Naive B cell (primary cell): Measurements from ENCODE around the gene ADAMTS13. TPM values are rescaled to one million over a fixed set of nuclear protein-coding genes. Genes with fewer than 3 reads are reported as not detected.
"Not testable (repeated sequence)": the region's sequence is repeated elsewhere in the genome, so short reads cannot be mapped to it uniquely, and the experiment has no call there.

Source experiments
- ATAC-seq, 2 donors: fragments of 150-1000 bp; cut with Tn5 transposase; 2 replicates each; pipeline ENCODE4 v1.10.0; 2021; ENCODE audit warnings: low read depth in 2 of 2, mild to moderate bottlenecking in 2 of 2, moderate library complexity in 2 of 2
- DNase-seq: peaks from one replicate; pipeline ENCODE4 v3.0.0; 2022
- H3K27ac Mint-ChIP-seq, 6 donors: one replicate each; pipeline ENCODE4 v1.8.0; 2020 to 2022; ENCODE audit warnings: mild to moderate bottlenecking in 6 of 6, mixed read lengths in 6 of 6, moderate library complexity in 5 of 6, inconsistent platforms in 2 of 6
- H3K27me3 Mint-ChIP-seq, 3 donors: one replicate each; pipeline ENCODE4 v1.8.0; 2021 to 2022; ENCODE audit warnings: mixed read lengths in 3 of 3, mild to moderate bottlenecking in 1 of 3
- H3K36me3 Mint-ChIP-seq, 2 donors: one replicate each; pipeline ENCODE4 v1.8.0; 2020 to 2022; ENCODE audit warnings: mixed read lengths in 2 of 2, inconsistent platforms in 1 of 2, mild to moderate bottlenecking in 1 of 2
- H3K4me1 Mint-ChIP-seq, 3 donors: one replicate each; pipeline ENCODE4 v1.8.0; 2020 to 2022; ENCODE audit warnings: mixed read lengths in 3 of 3, inconsistent platforms in 1 of 3, mild to moderate bottlenecking in 1 of 3, moderate library complexity in 1 of 3
- H3K4me3 Mint-ChIP-seq, 8 donors: one replicate each; pipeline ENCODE4 v1.8.0; 2020 to 2022; ENCODE audit warnings: mild to moderate bottlenecking in 8 of 8, mixed read lengths in 8 of 8, moderate library complexity in 8 of 8, inconsistent platforms in 2 of 8
- H3K9me3 Mint-ChIP-seq, 7 donors: one replicate each; pipeline ENCODE4 v1.8.0; 2020 to 2022; ENCODE audit warnings: mixed read lengths in 7 of 7, mild to moderate bottlenecking in 5 of 7, inconsistent platforms in 2 of 7, moderate library complexity in 1 of 7
- polyA plus RNA-seq, 6 donors: library from polyadenylated mRNA; unstranded; fragments of 300-500 nt; fragmentation: Illumina TruSeq; gene quantifications; one replicate each; pipeline ENCODE4 v1.2.3, GENCODE V29; 2021; ENCODE audit warnings: low read depth in 6 of 6

Gene ADAMTS13
- polyA plus RNA-seq, 6 donors from 2014 or later: 0.23 to 0.25 TPM; not detected in 4

- peak overlapping the region in 3 of 6 donors; percentile 36 to 87 (median 56) for H3K27ac Mint-ChIP-seq
- no peak overlapping the region for H3K4me3 Mint-ChIP-seq
- peaks cover 27 to 37% (median 29%) of the 10 kb centered on the region in 3 donors for H3K4me1 Mint-ChIP-seq
- DNase-seq (no peak), ATAC-seq (no peak)
- no peaks in the 10 kb centered on the region for H3K9me3 Mint-ChIP-seq
- no peaks in the 10 kb centered on the region for H3K36me3 Mint-ChIP-seq
- H3K27me3 Mint-ChIP-seq: no peaks in the 10 kb centered on the region
Measured at GRCh38 chr9:133437753-133438531, 15.8 kb downstream of the ADAMTS13 start.

- peaks cover 26 to 37% (median 29%) of the 10 kb centered on the region in 3 donors for H3K4me1 Mint-ChIP-seq
- no peak for DNase-seq
- no peaks in the 10 kb centered on the region for H3K9me3 Mint-ChIP-seq
- no peaks in the 10 kb centered on the region for H3K27me3 Mint-ChIP-seq
- no peaks in the 10 kb centered on the region for H3K36me3 Mint-ChIP-seq
- ATAC-seq: no peak
- H3K27ac Mint-ChIP-seq: peak overlapping the region; percentile 70 to 97 (median 85)
- peak overlapping the region in 1 of 8 donors; percentile 25 for H3K4me3 Mint-ChIP-seq
Measured at GRCh38 chr9:133439337-133439736, 17.2 kb downstream of the ADAMTS13 start.

GRCh38 chr9:133440874-133441273, 18.7 kb downstream of the ADAMTS13 start:
- DNase-seq: peak; percentile 78
- H3K27me3 Mint-ChIP-seq: peaks cover 0 to 4% (median 0%) of the 10 kb centered on the region in 3 donors
- H3K36me3 Mint-ChIP-seq: no peaks in the 10 kb centered on the region
- H3K27ac Mint-ChIP-seq: peak overlapping the region; percentile 86 to 99 (median 99)
- H3K9me3 Mint-ChIP-seq: no peaks in the 10 kb centered on the region
- ATAC-seq: peak; percentile 98 to 99
- H3K4me1 Mint-ChIP-seq: peaks cover 26 to 37% (median 29%) of the 10 kb centered on the region in 3 donors
- peak overlapping the region in 6 of 8 donors; percentile 1 to 43 (median 35) for H3K4me3 Mint-ChIP-seq

GRCh38 chr9:133441571-133441970, 19.4 kb downstream of the ADAMTS13 start:
- no peaks in the 10 kb centered on the region for H3K36me3 Mint-ChIP-seq
- peaks cover 26 to 37% (median 29%) of the 10 kb centered on the region in 3 donors for H3K4me1 Mint-ChIP-seq
- peak overlapping the region in 4 of 8 donors; percentile 9 to 75 (median 40) for H3K4me3 Mint-ChIP-seq
- no peak for DNase-seq
- peaks cover 0 to 4% (median 0%) of the 10 kb centered on the region in 3 donors for H3K27me3 Mint-ChIP-seq
- peak overlapping the region; percentile 86 to 99 (median 99) for H3K27ac Mint-ChIP-seq
- no peak for ATAC-seq
- no peaks in the 10 kb centered on the region for H3K9me3 Mint-ChIP-seq

- peaks cover 26 to 30% (median 27%) of the 10 kb centered on the region in 3 donors for H3K4me1 Mint-ChIP-seq
Measured at GRCh38 chr9:133443248-133443647, 21.1 kb downstream of the ADAMTS13 start.

GRCh38 chr9:133443982-133444381, 21.8 kb downstream of the ADAMTS13 start:
- ATAC-seq (no peak), DNase-seq (no peak)
- no peaks in the 10 kb centered on the region for H3K9me3 Mint-ChIP-seq
- H3K36me3 Mint-ChIP-seq: no peaks in the 10 kb centered on the region
- H3K4me1 Mint-ChIP-seq: peaks cover 26 to 29% (median 27%) of the 10 kb centered on the region in 3 donors
- no peak overlapping the region for H3K4me3 Mint-ChIP-seq
- peak overlapping the region in 2 of 6 donors; percentile 83 to 85 for H3K27ac Mint-ChIP-seq
- H3K27me3 Mint-ChIP-seq: peaks cover 0 to 4% (median 0%) of the 10 kb centered on the region in 3 donors

More at GRCh38 chr9:133443248-133443647, 21.1 kb downstream of the ADAMTS13 start:
- H3K27ac Mint-ChIP-seq: peak overlapping the region in 1 of 6 donors; percentile 59
- H3K9me3 Mint-ChIP-seq: no peaks in the 10 kb centered on the region
- no peak for ATAC-seq
- H3K27me3 Mint-ChIP-seq: peaks cover 0 to 4% (median 0%) of the 10 kb centered on the region in 3 donors
- no peak overlapping the region for H3K4me3 Mint-ChIP-seq
- DNase-seq: no peak
- H3K36me3 Mint-ChIP-seq: no peaks in the 10 kb centered on the region

- Mint-ChIP-seq H3K4me3 (no peak overlapping the region), H3K9me3 (no peaks in the 10 kb centered on the region), H3K27ac (no peak overlapping the region), H3K36me3 (no peaks in the 10 kb centered on the region), H3K27me3 (peaks cover 0 to 4% (median 0%) of the 10 kb centered on the region in 3 donors), H3K4me1 (peaks cover 16 to 17% (median 17%) of the 10 kb centered on the region in 3 donors)
- ATAC-seq: no peak
- no peak for DNase-seq
Measured at GRCh38 chr9:133445293-133445969, 23.3 kb downstream of the ADAMTS13 start.

GRCh38 chr9:133448487-133448972, 26.4 kb downstream of the ADAMTS13 start:
- Mint-ChIP-seq H3K4me1 (peaks cover 0 to 7% (median 3%) of the 10 kb centered on the region in 3 donors), H3K27ac (no peak overlapping the region), H3K4me3 (peak overlapping the region in 1 of 8 donors; percentile 25), H3K36me3 (no peaks in the 10 kb centered on the region), H3K27me3 (peaks cover 0 to 4% (median 0%) of the 10 kb centered on the region in 3 donors), H3K9me3 (no peaks in the 10 kb centered on the region)
- DNase-seq (no peak), ATAC-seq (no peak)

GRCh38 chr9:133449760-133450159, 27.6 kb downstream of the ADAMTS13 start:
- Mint-ChIP-seq H3K9me3 (no peaks in the 10 kb centered on the region), H3K4me3 (no peak overlapping the region), H3K27me3 (peaks cover 0 to 4% (median 0%) of the 10 kb centered on the region in 3 donors), H3K27ac (no peak overlapping the region), H3K4me1 (peaks cover 0 to 7% (median 3%) of the 10 kb centered on the region in 3 donors), H3K36me3 (no peaks in the 10 kb centered on the region)
- ATAC-seq (no peak), DNase-seq (no peak)

- DNase-seq: peak; percentile 25
- H3K9me3 Mint-ChIP-seq, H3K36me3 Mint-ChIP-seq, H3K4me3 Mint-ChIP-seq, H3K27me3 Mint-ChIP-seq, H3K27ac Mint-ChIP-seq, H3K4me1 Mint-ChIP-seq: not testable (repeated sequence)
- peak; percentile 80 to 86 for ATAC-seq
Measured at GRCh38 chr9:133451865-133452264, 29.7 kb downstream of the ADAMTS13 start.

- H3K27me3 Mint-ChIP-seq: no peaks in the 10 kb centered on the region
- H3K9me3 Mint-ChIP-seq: no peaks in the 10 kb centered on the region
- H3K4me1 Mint-ChIP-seq: peaks cover 0 to 7% (median 3%) of the 10 kb centered on the region in 3 donors
- no peaks in the 10 kb centered on the region for H3K36me3 Mint-ChIP-seq
- no peak for DNase-seq
- no peak for ATAC-seq
- no peak overlapping the region for H3K4me3 Mint-ChIP-seq
- peak overlapping the region in 1 of 6 donors; percentile 47 for H3K27ac Mint-ChIP-seq
Measured at GRCh38 chr9:133452562-133452961, 30.4 kb downstream of the ADAMTS13 start.

GRCh38 chr9:133453651-133454050, 31.5 kb downstream of the ADAMTS13 start:
- Mint-ChIP-seq H3K4me1 (peaks cover 0 to 7% (median 3%) of the 10 kb centered on the region in 3 donors), H3K9me3 (no peaks in the 10 kb centered on the region), H3K36me3 (no peaks in the 10 kb centered on the region), H3K27ac (peak overlapping the region in 1 of 6 donors; percentile 65), H3K4me3 (no peak overlapping the region), H3K27me3 (no peaks in the 10 kb centered on the region)
- ATAC-seq (no peak), DNase-seq (no peak)

- H3K9me3 Mint-ChIP-seq: no peaks in the 10 kb centered on the region
- DNase-seq: no peak
- no peaks in the 10 kb centered on the region for H3K27me3 Mint-ChIP-seq
- peak overlapping the region in 1 of 6 donors; percentile 74 for H3K27ac Mint-ChIP-seq
- no peak for ATAC-seq
- H3K36me3 Mint-ChIP-seq: no peaks in the 10 kb centered on the region
- H3K4me3 Mint-ChIP-seq: peak overlapping the region in 1 of 8 donors; percentile 29
- H3K4me1 Mint-ChIP-seq: peaks cover 0 to 7% (median 7%) of the 10 kb centered on the region in 3 donors
Measured at GRCh38 chr9:133454325-133454724, 32.2 kb downstream of the ADAMTS13 start.
